ACC112 (cell line): ENCODE measurements around the gene PROCA1.

Experiments used
- H2AFZ ChIP-seq: fragments of 200-600 bp; sonication (generic); one replicate; pipeline ENCODE4 v1.6.0; 2017; ENCODE audit warnings: antibody characterized with exemption, low read length; ENCODE audit not compliant: unreplicated experiment
- H3K27ac ChIP-seq: fragments of 200-600 bp; sonication (generic); 2 replicates; pipeline ENCODE4 v1.5.1; 2014; ENCODE audit warnings: low read depth, mild to moderate bottlenecking, antibody characterized with exemption, low read length, moderate library complexity
- H3K27me3 ChIP-seq: fragments of 200-600 bp; sonication (generic); 2 replicates; pipeline ENCODE4 v1.6.1; 2014; ENCODE audit warnings: mild to moderate bottlenecking, antibody characterized with exemption, low read length, moderate library complexity, mixed read lengths; ENCODE audit not compliant: insufficient read depth
- H3K36me3 ChIP-seq: fragments of 200-600 bp; sonication (generic); 2 replicates; pipeline ENCODE4 v1.6.1; 2016; ENCODE audit warnings: mild to moderate bottlenecking, antibody characterized with exemption, low read length, moderate library complexity, mixed read lengths; ENCODE audit not compliant: insufficient read depth
- H3K4me1 ChIP-seq: fragments of 200-600 bp; sonication (generic); one replicate; pipeline ENCODE4 v1.6.1; 2016; ENCODE audit warnings: low read length, mixed read lengths; ENCODE audit not compliant: insufficient read depth, unreplicated experiment, control insufficient read depth
- H3K4me3 ChIP-seq: fragments of 200-600 bp; sonication (generic); 2 replicates; pipeline ENCODE4 v1.5.1; 2014; ENCODE audit warnings: mild to moderate bottlenecking, low read depth, low read length
- H3K79me2 ChIP-seq: fragments of 200-600 bp; sonication (generic); one replicate; pipeline ENCODE4 v1.6.0; 2016; ENCODE audit warnings: low read length; ENCODE audit not compliant: control insufficient read depth, unreplicated experiment, insufficient read depth

PROCA1 gene

DNA sequence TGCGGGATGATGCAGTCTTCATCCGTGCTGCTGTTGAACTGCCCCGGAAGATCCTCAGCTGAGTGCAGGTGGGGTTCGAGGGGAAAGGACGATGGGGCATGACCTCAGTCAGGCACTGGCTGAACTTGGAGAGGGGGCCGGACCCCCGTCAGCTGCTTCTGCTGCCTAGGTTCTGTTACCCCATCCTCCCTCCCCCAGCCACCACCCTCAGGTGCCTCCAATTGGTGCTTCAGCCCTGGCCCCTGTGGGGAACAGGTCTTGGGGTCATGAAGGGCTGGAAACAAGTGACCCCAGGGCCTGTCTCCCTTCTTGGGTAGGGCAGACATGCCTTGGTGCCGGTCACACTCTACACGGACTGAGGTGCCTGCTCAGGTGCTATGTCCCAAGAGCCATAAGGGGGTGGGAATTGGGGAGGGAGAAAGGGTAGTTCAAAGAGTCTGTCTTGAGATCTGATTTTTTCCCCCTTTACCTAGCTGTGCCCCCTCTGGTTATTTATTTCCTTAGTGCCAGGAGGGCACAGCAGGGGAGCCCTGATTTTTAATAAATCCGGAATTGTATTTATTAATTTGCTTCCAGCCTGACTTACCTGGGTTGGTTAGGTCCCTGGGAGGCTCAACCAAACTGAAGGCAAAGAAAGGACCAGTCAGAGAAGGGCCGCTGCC is 38.0 kb upstream of the PROCA1 start:
- peaks cover 36% of the 10 kb centered on the region for H3K79me2 ChIP-seq
- H3K36me3 ChIP-seq = peaks cover 12% of the 10 kb centered on the region; the same call in 1 of the 2 replicates
- peaks cover 28% of the 10 kb centered on the region for H3K4me1 ChIP-seq
- no peak overlapping the region for H3K4me3 ChIP-seq
- no peak overlapping the region for H2AFZ ChIP-seq
- no peak overlapping the region for H3K27ac ChIP-seq
- no peaks in the 10 kb centered on the region for H3K27me3 ChIP-seq

DNA sequence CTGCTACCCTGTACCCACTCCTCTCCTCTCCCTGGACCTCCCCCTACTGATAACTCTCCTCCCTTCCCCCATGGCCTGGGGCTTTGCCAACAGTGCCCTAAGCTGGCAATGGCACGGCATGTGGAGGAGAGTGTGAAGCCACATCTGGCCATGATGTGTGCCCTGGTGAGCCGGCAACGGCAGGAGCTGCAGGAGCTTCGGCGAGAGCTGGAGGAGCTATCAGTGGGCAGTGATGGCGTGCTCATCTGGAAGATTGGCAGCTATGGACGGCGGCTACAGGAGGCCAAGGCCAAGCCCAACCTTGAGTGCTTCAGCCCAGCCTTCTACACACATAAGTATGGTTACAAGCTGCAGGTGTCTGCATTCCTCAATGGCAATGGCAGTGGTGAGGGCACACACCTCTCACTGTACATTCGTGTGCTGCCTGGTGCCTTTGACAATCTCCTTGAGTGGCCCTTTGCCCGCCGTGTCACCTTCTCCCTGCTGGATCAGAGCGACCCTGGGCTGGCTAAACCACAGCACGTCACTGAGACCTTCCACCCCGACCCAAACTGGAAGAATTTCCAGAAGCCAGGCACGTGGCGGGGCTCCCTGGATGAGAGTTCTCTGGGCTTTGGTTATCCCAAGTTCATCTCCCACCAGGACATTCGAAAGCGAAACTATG is 37.3 kb upstream of the PROCA1 start:
- no peak overlapping the region for H3K27ac ChIP-seq
- peaks cover 41% of the 10 kb centered on the region for H3K79me2 ChIP-seq
- H3K36me3 ChIP-seq = peaks cover 12% of the 10 kb centered on the region; the same call in 1 of the 2 replicates
- H3K27me3 ChIP-seq = no peaks in the 10 kb centered on the region
- peaks cover 28% of the 10 kb centered on the region for H3K4me1 ChIP-seq
- H3K4me3 ChIP-seq = no peak overlapping the region
- H2AFZ ChIP-seq = no peak overlapping the region

DNA sequence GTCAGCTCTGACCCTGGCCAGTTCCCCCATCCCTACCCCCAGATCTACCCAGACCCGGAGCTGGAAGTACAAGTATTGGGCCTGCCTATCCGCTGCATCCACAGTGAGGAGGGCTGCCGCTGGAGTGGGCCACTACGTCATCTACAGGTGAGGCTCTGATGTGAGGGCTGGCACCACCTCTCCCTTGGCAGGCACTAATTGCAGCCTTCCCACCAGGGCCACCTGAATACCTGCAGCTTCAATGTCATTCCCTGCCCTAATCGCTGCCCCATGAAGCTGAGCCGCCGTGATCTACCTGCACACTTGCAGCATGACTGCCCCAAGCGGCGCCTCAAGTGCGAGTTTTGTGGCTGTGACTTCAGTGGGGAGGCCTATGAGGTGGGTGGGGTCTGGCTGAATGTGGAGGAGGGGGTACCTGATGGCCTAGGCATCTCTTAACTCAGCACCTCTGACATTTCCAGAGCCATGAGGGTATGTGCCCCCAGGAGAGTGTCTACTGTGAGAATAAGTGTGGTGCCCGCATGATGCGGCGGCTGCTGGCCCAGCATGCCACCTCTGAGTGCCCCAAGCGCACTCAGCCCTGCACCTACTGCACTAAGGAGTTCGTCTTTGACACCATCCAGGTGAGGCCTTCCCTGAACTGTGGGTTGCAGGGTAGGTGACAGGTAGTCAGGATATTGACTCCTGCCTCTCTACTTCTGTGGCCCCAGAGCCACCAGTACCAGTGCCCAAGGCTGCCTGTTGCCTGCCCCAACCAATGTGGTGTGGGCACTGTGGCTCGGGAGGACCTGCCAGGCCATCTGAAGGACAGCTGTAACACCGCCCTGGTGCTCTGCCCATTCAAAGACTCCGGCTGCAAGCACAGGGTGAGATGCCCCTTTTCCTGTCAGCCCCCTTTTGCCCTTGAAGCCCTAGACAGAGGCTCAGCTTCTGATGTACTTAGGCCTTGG is 36.4 kb upstream of the PROCA1 start:
- peaks cover 12% of the 10 kb centered on the region; the same call in 1 of the 2 replicates for H3K36me3 ChIP-seq
- H3K27ac ChIP-seq = no peak overlapping the region
- no peaks in the 10 kb centered on the region for H3K27me3 ChIP-seq
- peaks cover 41% of the 10 kb centered on the region for H3K79me2 ChIP-seq
- no peak overlapping the region for H2AFZ ChIP-seq
- peaks cover 28% of the 10 kb centered on the region for H3K4me1 ChIP-seq
- H3K4me3 ChIP-seq = no peak overlapping the region

DNA sequence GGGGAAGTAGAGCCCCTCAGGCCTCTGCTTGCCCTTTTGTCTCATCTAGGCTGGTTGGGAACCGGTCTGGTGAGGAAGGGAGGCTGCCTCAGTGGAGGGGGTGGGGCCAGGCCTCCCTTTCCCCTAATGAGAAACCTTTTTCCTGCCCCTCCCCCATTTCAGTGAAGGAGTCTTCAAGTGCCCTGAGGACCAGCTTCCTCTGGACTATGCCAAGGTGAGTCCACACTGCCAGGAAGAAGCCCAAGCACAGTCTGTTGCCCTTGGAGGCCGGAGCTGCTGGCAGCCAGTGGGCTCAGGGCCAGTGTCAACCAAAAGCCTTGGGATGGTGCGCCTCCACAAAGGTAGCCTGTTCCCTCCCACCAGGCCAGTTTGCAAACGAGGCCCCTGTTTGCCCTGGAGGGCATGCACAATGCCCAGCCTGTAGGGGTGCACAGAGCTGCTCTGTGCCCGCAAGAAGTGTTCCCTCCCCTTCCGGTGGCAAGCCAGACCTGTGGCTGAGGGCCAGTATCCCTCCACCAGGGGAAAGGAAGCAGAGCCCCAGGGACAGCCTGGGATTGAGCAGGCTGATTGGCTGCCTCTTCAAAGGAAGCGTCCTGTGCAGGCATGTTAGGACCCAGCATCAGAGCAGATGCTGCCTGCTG is 35.5 kb upstream of the PROCA1 start:
- Histone ChIP-seq H3K79me2 (peaks cover 41% of the 10 kb centered on the region), H3K36me3 (peaks cover 12% of the 10 kb centered on the region; the same call in 1 of the 2 replicates), H3K4me3 (peak overlapping the region; percentile 95; the same call in 1 of the 2 replicates), H3K27ac (no peak overlapping the region), H2AFZ (no peak overlapping the region), H3K4me1 (peaks cover 33% of the 10 kb centered on the region), H3K27me3 (no peaks in the 10 kb centered on the region)

DNA sequence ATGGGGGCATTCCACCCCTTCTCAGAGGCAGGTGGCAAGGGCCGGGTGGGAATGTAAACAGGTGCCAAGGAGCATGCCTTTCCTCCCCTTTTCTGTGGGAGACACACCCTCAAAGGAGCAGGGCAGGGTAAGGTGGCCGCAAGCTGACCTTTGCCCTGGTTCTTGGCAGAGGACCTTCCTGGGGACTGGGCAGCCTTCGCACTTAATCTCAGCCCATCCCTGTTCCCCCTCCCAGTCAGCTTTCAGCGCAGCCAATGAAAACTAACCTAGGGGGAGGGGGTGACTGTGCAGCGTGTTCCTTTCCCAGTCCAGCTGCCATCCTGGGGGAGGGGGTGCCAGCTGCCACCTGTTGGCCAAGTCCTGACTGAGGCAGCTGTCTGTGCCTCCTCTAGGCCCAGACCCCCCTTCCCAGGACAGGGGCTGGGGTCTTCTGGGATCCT is 34.9 kb upstream of the PROCA1 start:
- Histone ChIP-seq H3K27ac (peak overlapping the region; percentile 85; the same call in 1 of the 2 replicates), H3K27me3 (no peaks in the 10 kb centered on the region), H3K79me2 (peaks cover 38% of the 10 kb centered on the region), H2AFZ (no peak overlapping the region), H3K4me1 (peaks cover 33% of the 10 kb centered on the region), H3K4me3 (peak overlapping the region; percentile 95), H3K36me3 (peaks cover 12% of the 10 kb centered on the region; the same call in 1 of the 2 replicates)

DNA sequence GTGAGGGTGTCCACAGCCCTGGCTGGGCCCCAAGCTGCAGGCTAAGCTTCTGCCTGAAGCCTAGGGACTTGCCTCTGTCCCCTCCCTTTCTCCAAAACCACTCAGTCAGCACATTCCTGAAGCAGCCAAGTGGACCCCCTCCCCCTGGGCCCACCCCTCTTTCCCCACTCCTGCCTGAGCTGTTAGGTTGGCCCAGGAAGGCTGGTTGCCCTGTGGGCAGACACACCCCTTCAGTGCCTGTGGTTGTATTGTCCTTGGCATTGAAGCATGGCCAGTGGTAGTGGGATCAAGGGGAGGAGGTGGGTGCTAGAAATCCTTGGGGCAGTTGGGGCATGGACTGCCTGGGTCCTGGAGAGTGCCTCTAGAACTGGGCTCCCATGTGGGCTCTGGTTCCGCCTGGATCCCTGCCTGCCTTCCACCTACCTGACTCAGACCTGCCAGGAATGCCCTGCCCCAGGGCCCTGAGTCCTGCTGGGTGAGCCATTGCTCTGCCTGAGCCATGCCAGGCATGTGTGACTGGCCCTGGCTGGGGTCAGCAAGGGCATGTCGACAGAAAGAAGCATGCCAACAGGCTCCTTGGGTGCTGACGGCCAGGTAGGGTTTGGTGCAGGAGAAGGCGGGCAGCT is 34.2 kb upstream of the PROCA1 start:
- Histone ChIP-seq H3K4me1 (peaks cover 33% of the 10 kb centered on the region), H2AFZ (no peak overlapping the region), H3K4me3 (peak overlapping the region; percentile 95), H3K36me3 (peaks cover 10% of the 10 kb centered on the region; the same call in 1 of the 2 replicates), H3K27ac (peak overlapping the region; percentile 85; the same call in 1 of the 2 replicates), H3K27me3 (no peaks in the 10 kb centered on the region), H3K79me2 (peaks cover 36% of the 10 kb centered on the region)

DNA sequence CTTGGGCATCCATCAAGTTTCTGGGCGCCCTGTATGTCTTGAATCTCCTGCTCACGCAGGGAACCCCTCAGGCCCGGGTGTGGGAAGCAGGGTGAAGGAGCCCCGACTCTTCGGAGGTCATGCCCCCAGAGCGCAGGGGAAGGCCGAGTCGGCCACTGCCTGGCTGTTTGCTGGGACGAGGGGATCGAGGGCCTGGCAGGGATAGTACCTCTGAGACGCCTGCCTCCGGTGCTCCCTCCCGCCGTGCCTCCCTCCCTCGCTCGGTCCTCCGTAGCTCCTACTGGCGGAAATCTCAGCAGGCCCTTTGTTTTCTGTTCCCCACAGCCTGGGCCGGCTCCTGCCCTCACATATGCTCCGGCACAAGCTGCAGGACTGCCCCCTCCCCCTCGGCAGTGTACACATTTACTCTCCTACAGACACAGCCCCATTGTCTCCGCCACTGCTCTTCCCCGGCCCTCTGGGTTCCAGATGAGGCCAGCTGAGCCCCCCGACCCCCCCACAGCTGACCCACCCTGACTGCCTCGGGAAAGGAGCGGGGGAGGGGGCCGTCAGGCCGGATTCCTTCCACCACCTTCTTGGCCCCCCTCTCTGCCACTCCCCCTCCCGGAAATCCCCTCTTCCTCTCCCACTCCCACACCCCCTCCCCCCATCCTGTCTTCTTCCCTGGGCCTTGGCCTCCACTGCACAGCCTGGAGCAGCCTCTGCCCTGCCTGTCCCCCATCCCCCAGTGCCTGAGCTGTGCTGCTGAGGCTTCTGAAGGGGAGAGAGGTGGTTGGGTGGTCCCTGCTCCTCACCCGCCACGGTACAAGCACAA is 33.5 kb upstream of the PROCA1 start:
- Histone ChIP-seq H3K27me3 (no peaks in the 10 kb centered on the region), H3K4me1 (peaks cover 33% of the 10 kb centered on the region), H3K4me3 (peak overlapping the region; percentile 95), H3K79me2 (peaks cover 34% of the 10 kb centered on the region), H3K36me3 (peaks cover 5% of the 10 kb centered on the region; the same call in 1 of the 2 replicates), H3K27ac (peak overlapping the region; percentile 85), H2AFZ (no peak overlapping the region)

DNA sequence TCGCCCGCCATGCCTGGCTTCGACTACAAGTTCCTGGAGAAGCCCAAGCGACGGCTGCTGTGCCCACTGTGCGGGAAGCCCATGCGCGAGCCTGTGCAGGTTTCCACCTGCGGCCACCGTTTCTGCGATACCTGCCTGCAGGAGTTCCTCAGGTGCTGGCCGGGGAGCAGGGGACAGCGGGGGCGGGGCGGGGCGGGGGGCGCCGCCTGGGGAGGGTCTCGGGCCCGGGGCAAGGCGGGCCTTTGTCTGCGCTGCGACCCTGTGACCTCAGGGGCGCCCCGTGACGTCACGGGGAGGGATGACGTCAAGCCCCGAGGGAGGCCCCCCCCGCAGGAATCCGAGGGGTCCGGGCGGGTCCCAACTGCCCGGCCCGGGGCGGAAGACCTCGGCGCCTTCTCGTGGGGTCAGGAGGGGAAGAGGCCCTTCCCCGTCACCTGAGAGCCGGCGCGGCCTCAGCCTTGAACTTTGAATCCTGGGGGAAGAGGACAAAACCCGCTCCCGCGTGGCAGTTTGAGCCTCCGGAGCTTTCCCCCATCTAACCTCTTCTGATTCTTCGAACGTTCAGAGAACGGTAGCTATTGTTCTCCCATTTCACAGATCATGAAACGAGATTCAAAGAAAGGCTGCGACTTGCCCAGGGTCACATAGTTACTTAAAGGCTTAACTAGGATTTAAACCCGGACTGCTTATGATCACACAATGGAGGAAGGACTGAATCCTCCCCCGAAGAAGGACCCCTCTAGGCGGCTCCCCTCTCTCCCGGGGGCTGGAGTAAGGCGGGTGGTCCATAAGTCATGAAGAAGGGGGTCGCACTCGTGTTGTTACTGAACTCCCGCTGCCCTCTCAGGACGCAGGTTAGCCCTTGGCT is 32.6 kb upstream of the PROCA1 start:
- Histone ChIP-seq H3K27me3 (no peaks in the 10 kb centered on the region), H3K27ac (peak overlapping the region; percentile 85), H3K36me3 (peaks cover 5% of the 10 kb centered on the region; the same call in 1 of the 2 replicates), H3K4me3 (peak overlapping the region; percentile 95), H3K4me1 (peaks cover 32% of the 10 kb centered on the region), H2AFZ (no peak overlapping the region), H3K79me2 (peaks cover 34% of the 10 kb centered on the region)
